ENCODE results near the gene TPTE2.

DNA sequence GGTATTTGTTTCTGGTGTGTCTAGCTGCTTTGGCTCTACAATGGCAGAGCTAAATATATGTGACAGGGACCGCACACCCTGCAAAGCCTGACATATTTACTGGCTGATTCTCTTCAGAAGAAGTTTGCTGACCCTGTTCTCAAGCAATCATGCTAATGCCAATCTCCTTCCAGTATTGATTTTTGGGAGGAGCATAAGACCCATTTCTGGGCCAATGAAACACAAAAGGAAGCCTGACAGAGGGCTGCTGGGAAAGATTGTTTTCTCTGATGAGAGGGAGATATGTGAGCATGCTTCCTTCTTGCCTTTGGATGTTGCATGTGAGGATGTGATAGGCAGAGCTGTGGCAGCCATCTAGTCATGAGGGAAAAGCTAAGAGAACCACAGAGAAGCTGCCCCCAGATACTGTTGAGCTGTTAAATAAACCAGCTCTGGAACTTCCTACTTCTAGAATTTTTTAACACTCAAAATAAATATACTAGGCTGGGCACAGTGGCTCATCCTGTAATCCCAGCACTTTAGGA is 31.4 kb upstream of the TPTE2 start:
- no peak for TF ChIP-seq KDM5A (IDR thresholded peaks at IDR 0.05)
- TF ChIP-seq, protein P1, sequence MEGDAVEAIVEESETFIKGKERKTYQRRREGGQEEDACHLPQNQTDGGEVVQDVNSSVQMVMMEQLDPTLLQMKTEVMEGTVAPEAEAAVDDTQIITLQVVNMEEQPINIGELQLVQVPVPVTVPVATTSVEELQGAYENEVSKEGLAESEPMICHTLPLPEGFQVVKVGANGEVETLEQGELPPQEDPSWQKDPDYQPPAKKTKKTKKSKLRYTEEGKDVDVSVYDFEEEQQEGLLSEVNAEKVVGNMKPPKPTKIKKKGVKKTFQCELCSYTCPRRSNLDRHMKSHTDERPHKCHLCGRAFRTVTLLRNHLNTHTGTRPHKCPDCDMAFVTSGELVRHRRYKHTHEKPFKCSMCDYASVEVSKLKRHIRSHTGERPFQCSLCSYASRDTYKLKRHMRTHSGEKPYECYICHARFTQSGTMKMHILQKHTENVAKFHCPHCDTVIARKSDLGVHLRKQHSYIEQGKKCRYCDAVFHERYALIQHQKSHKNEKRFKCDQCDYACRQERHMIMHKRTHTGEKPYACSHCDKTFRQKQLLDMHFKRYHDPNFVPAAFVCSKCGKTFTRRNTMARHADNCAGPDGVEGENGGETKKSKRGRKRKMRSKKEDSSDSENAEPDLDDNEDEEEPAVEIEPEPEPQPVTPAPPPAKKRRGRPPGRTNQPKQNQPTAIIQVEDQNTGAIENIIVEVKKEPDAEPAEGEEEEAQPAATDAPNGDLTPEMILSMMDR (IDR thresholded peaks at IDR 0.05): no peak
- no peak for TF ChIP-seq ZFP36 (IDR thresholded peaks at IDR 0.05; ENCODE audit: borderline replicate concordance, partially characterized antibody)
- no peak for TF ChIP-seq POLR2A (IDR thresholded peaks at IDR 0.05; ENCODE audit: low read length)
- TF ChIP-seq HOXB13 (CRISPR knock-in tag; IDR thresholded peaks at IDR 0.05; ENCODE audit: low read depth): no peak
- TF ChIP-seq RFX5 (IDR thresholded peaks at IDR 0.05): no peak
- no peak for TF ChIP-seq CEBPB (IDR thresholded peaks at IDR 0.05)
- no peak for TF ChIP-seq JUN (IDR thresholded peaks at IDR 0.05)
- no peak for TF ChIP-seq NR3C1 (IDR thresholded peaks at IDR 0.05)
- no peak for TF ChIP-seq NFE2L2 (conservative IDR thresholded peaks at IDR 0.05; ENCODE audit: low read length)
- TF ChIP-seq, protein P2, sequence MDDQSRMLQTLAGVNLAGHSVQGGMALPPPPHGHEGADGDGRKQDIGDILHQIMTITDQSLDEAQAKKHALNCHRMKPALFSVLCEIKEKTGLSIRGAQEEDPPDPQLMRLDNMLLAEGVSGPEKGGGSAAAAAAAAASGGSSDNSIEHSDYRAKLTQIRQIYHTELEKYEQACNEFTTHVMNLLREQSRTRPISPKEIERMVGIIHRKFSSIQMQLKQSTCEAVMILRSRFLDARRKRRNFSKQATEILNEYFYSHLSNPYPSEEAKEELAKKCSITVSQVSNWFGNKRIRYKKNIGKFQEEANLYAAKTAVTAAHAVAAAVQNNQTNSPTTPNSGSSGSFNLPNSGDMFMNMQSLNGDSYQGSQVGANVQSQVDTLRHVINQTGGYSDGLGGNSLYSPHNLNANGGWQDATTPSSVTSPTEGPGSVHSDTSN (IDR thresholded peaks at IDR 0.05): no peak
- no peak for TF ChIP-seq HMGXB4 (CRISPR knock-in tag; IDR thresholded peaks at IDR 0.05; ENCODE audit: borderline replicate concordance)
- TF ChIP-seq PHF8 (IDR thresholded peaks at IDR 0.05; ENCODE audit: borderline replicate concordance, low read depth): no peak
